CD4-positive, alpha-beta T cell treated with Interleukin-2 at 100 ng/mL for 4 hours (primary cell): ENCODE data around the gene GLI1.
"Not testable (repeated sequence)": the region's sequence is repeated elsewhere in the genome, so short reads cannot be mapped to it uniquely, and the experiment has no call there.

ENCODE experiments used
- DNase-seq: peaks from one replicate; pipeline ENCODE4 v3.0.0-alpha.2; 2020; ENCODE audit warnings: low spot score

The GLI1 gene

DNA sequence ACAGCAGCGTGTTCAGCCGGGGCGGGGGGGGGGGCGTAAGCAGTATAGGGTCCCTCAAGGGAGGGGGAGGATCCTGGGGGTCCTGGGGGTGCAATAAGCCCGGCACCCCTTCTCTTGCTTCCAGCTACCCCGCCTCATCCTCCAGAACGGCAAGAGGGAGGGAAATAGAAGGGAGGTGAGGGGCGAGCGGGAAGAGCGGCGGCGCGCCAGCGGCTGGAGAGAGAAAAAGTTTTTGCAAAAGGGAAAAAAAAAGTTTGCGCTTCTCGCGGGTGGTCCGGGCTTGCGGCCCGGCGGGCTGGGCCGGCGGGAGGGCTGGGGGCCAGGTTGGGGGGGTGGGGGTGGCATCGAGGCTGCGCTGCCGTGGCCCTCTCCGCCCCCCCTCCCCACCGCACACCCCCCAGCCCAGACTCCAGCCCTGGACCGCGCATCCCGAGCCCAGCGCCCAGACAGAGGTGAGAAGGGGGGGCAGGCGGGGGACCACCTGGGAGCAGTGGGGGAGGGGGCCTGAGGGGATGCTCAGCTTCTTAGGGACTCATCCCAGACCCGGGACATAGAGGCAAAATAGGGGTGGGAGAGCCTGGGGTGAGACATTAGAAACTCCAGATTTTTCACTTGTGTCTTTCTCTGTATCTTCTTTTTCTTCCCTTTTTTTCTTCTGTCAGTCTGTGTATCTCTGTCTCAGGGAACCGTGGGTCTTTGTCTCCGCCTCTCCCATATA, at the start of gene GLI1:
GLI1 (plus strand) TSS at position 36 of the 718 bp plus-strand sequence. CDS start 3,907 bp downstream, outside the sequence.
- DNase-seq = no peak

DNA sequence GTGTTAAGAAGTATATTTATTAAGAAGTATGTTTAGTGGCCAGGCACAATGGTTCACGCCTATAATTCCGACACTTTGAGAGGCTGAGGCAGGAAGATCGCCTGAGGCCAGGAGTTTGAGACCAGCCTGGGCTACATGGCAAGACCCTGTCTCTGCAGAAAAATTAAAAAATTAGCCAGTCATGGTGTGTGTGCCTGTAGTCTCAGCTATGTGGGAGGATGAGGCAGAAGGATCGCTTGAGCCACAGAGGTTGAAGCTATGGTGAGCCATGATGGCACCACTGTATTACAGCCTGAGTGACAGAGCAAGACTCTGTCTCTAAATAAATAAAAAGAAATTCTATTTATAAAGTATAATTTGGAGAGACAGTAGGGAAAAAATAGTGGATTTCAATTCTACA, 49.1 kb upstream of the GLI1 start:
- no peak for DNase-seq

DNA sequence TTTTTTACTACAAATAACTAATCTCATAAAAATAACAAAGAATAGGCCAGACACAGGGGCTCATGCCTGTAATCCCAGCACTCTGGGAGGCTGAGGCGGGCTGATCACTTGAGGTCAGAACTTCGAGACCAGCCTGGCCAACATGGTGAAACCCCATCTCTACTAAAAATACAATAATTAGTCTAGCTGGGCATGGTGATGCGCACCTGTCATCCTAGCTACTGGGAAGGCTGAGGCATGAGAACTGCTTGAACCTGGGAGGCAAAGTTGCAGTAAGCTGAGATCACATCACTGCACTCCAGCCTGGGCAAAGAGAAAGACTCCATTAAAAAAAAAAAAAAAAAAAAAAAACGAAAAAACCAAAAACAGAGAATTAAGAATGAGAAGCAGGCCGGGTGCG, 45.4 kb upstream of the GLI1 start:
- DNase-seq = not testable (repeated sequence)

DNA sequence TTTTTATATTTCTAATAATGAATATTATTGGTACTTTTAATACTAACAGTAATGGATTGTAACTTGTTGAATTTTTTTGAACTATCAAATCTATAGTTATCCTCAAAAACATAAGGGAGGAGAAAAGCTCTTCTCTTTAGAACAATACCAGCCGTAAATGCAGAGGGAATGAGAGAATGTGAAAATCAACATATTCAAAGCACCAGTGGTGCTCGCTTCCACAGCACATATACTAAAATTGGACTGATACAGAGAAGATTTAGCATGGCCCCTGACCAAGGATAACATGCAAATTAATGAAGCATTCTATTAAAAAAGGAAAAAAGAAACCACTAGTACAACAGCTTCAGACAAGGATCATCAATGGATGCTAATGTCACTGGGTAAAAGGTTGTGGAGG, 44.5 kb upstream of the GLI1 start:
- DNase-seq = no peak

DNA sequence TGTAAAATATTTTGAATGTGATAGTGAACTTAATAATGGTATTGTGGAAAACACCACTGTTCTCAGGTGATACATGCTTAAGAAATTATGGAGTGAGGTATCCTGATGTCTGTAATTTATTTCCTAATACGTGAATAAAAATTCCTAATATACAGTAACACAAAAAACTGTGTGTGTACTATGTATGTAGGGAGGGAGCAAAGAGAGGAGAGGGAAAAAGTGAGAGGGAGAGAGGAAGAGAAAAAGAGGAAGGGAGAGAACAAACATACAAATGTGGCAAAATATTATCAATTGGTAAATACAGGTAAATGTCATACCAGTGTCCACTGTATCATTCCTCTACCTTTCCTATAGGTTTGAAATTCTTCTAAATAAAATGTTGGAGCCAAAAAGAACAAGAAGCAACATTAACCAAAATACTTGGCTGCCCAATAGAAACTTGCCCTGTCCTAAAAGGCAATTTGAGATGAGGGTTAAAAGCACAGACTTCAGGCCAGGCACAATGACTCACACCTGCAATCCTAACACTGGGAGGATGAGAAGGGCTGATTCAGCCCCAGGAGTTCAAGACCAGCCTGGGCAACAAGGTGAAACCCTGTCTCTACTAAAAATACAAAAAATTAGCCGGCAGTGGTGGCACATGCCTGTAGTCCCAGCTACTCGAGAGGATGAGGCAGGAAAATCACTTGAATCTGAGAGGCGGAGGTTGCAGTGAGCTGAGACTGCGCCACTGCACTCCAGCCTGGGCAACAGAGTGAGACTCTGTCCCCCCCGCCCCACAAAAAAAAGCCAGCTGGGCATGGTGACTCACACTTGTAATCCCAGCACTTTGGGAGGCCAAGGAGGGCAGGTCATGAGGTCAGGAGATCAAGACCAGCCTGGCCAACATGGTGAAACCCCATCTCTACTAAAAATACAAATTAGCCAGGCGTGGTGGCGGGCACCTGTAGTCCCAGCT, 43.3 kb upstream of the GLI1 start:
- no peak for DNase-seq

DNA sequence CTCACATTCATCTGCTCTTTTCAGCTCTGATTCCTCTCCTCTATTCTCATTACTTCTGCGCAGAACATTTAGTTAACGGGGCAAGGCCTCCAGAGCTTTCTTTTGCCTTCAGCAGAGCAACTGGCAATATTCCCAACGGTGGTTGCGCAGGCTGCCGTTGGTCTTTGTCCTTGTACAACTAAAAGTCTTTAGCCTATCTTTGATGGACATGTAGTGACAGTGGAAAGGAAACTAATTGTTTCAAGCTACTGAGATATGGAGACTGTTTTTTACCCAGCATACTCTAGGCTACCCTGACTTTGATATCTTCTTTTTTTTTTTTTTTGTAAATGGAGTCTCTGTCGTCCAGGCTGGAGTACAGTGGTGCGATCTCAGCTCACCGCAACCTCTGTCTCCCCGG, 41.3 kb upstream of the GLI1 start:
- DNase-seq = no peak

DNA sequence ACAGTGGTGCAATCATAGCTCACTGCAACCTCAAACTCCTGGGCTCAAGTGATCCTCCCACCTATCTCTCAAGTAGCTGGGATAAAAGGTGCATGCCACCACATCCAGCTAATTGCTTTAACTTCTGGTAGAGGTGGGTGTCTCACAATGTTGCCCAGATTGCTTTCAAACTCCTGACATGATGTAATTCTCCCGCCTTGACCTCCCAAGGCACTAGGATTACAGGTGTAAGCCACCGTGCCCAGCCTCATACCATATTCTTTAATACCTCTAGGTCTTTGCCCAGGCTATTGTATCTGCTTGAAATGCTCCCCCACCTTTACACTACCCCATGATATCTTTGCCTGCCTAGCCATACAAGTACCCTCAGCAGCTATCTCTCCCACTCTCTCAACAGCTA, 40.1 kb upstream of the GLI1 start:
- DNase-seq = no peak

DNA sequence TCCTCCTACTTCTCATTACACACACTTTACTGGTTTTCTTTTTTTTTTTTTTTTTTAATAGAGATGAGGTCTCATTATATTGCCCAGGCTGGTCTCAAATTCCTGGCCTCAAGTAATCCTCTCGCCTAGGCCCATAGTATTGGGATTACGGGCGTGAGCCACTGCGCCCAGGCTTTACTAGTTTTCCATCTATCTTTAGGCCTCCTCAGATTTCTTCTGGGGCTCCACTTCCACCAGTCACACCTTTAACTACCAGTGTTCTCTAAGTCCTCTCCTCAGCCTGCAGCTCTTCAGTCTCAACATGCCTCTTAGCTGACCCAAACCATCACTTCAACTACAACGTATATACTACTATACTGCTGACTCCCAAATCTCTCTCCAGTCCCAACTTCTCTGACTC, 39.1 kb upstream of the GLI1 start:
- DNase-seq = no peak

DNA sequence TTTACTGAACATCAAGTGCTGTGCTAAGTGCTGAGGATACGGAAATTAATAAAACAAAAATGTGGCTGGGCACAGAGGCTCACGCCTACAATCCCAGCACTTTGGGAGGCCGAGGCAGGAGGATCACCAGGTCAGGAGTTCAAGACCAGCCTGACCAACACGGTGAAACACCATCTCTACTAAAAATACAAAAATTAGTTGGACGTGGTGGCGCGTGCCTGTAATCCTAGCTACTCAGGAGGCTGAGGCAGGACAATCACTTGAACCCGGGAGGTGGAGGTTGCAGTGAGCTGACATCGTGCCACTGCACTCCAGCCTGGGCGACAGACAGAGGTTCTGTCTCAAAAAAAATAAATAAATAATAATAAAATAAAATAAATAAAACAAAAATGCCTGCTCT, 32.6 kb upstream of the GLI1 start:
- DNase-seq = not testable (repeated sequence)

DNA sequence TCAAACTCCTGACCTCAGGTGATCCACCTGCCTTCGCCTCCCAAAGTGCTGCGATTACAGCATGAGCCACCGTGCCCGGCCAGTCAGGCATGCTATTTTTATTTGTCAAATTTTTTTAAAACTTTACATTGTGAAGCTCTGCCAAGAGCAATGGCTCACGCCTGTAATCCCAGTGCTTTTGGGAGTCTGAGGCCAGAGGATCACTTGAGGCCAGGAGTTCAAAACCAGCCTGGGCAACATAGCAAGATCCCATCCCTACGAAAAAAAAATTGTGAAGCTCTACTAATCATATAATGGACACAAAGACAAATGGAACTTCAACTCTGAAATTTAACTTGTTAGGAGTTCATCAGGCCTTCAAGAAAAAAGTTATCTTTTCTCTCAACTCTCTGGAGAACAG, 30.6 kb upstream of the GLI1 start:
- DNase-seq = no peak

DNA sequence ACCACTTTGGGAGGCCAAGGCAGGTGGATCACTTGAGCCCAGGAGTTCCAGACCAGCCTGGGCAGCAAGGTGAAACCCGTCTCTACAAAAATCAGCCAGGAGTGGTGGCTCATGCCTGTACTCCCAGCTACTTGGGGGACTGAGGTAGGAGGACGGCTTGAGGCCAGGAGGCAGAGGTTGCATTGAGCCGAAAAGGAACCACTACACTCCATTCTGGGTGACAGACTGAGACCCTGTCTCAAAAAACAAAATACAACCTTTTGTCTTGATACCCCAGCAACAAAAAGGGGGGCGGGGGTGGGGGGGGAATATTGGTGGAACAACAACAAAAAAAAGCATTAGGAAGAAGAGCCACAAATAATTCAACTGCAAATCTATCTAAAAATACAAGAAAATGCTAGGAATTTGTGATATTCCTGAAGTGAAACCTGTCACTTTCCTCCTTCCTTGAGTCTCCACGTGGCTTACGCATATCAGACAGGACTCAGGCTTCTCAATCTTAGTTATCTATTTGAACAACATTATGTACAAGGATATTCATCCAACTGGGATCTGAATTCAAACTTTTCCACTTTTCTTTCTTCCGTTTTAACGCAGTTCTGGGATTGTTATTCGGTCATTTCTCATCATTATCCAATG, 30.0 kb upstream of the GLI1 start:
- no peak for DNase-seq

DNA sequence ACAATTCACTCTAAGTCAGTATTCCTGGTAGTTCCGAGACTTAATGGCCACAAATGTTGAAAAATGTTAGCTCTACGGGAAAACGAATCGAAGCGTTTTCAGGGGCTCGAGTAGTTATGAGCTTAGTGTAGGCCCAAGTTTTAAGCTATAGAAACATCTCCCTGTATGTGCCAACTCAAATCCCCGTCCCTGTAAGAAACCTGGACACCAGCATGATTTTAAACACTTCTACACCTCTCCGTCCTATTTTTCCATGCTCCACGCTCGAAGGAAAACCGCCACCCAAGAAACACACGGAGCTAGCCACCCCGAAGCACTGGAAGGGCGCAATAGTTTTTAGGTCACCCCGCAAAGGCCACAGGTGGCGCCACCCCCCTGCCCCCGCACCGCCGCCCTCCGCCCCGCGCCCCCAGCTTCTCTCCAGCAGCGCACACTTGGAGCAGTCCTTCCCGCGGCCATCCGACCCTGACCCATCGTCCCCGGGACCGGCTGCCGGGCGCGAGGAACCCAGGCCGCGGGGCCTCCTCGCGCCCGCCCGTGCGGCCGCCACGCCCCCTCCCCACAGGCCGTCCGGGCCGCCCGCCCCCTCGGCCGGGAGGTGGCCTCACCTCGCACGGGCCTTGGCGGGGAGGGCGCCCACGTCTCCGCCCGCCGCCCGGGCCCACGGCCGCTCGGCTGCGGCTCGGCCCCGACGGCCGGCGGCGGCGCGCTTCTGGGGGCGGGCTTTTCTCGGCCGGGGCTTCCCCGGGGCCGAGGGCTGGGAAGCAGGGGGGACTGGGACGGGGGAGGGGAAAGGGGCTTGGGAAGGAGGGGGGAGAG, 29.3 kb upstream of the GLI1 start:
- DNase-seq = peak; percentile 31

DNA sequence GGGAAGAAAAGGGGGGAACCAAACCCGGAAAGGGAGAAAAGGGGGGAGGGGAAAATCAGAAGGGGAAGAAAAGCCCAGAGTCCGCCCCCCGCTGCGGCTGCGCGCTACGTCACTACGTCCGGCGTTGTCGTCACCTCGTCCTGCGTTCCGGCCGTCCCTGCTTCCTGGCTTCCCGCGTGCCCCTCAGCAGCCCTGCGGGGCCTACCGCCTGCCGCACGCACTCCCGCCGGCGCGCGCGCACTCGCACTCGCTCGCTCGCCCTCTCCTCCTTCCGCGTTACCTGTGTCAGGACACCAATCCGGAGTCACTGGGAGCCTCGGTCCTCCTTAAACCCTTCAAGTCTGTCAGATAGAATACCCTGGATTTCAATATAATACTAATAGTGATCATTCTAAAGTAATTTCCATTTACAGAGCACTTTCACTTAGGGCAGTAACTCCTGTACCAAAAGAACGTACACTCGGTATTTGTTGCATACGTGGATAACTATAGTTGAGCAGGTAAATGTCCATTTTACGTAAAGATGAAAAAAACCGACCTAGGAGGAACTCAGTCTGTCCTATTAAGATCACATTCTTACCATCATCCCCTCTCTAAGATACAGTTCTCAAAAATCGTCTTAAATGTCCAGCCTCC, 28.5 kb upstream of the GLI1 start, which contains the start of gene R3HDM2:
R3HDM2 (minus strand) TSS at position 113 of the 636 bp plus-strand sequence. CDS start 120,615 bp downstream, outside the sequence.
- peak; percentile 95 for DNase-seq

DNA sequence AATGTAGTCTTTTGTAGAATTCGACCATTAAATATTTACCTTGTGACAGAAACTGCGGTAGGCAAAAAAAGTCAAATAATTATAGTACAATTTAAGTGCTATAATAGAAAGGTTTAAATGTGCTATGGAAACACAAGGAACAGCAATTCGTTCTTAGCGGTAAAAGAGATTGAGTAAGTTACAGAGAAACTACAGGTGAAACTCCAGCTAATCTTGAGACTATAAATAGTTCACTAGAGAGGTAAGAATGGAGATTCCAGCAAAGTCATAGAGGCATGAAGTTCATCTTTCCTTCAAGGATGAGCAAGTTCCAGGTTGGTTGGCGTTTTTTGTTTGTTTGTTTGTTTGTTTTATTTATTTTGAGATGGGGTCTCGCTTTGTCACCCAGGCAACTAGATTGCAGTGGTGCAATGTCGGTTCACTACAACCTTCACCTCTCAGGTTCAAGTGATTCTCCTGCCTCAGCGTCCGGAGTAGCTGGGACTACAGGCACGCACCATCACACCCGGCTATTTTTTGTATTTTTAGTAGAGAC, 27.9 kb upstream of the GLI1 start:
- no peak for DNase-seq

DNA sequence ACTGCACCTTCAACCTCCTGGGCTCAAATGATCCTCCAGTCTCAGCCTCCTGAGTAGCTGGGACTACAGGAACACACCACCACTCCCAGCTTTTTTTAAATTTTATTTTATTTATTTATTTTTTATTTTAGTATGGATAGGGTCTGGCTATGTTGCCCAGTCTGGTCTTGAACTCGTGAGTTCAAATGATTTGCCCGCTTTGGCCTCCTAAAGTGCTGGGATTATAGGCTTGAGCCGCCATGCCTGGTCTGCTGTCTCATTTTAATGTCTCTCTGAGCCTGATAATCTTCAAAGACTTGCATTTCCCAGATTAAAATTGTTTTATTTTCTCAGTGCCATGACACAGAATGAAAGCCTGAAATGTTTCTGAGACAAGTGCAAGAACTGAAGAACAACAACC, 26.2 kb upstream of the GLI1 start:
- no peak for DNase-seq

DNA sequence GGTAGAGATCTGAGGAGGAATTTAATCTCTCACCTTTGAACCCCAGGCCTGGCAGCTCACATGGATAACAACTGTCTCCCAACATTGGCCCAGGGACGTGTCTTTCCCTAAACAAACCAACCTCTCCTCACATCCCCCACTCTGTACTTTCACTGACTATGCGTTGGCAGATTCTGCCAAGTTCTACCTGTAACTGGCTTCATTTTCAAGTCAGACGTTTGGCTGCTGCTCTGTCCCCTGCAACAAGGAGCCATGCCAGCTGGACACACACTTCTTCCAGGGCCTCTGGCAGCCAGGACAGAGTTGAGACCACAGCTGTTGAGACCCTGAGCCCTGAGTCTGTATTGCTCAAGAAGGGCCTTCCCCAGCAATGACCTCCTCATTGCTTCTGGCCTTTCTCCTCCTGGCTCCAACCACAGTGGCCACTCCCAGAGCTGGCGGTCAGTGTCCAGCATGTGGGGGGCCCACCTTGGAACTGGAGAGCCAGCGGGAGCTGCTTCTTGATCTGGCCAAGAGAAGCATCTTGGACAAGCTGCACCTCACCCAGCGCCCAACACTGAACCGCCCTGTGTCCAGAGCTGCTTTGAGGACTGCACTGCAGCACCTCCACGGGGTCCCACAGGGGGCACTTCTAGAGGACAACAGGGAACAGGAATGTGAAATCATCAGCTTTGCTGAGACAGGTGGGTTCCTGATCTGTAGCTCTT, 24.9 kb upstream of the GLI1 start, which contains the start of gene INHBC:
INHBC (plus strand) TSS at position 268 of the 707 bp plus-strand sequence; CDS start at position 371, 103 bp downstream.
- no peak for DNase-seq

DNA sequence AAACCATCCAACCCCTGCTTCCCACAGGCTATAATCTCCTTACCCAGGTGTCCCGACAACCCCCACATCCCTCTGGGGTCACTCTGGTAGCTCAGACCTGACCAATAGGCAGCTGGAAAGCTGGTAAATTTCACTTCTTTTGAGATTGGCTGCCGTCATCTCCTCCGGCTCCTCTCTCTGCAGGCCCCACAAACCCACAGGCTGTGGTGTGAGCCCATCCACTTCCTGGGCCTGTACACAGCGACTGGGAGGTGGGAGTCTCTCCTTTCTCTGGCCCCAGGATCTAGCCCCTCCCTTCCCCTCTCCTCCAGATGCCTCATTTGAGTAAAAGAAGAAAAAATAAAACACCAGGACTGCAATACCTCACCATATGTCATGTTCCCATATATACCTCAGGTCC, 24.3 kb upstream of the GLI1 start:
- no peak for DNase-seq

DNA sequence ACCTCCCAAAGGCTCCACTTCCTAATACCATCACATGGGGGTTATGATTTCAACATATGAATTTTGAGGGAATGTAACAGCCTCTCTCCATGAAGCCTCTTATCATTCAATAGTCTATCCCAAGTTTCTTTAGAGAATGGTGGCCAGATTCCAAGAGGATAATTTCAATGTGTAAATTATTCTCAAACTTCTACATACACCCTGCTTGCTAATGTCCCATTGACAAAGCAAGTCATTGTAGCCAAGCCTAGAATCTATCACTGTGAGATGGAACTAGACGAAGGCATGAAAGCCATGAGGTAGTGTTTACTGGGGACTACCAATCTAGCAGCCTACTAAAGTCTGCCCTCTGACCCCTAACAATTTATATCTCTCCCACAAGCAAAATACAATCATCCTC, 21.2 kb upstream of the GLI1 start:
- no peak for DNase-seq

DNA sequence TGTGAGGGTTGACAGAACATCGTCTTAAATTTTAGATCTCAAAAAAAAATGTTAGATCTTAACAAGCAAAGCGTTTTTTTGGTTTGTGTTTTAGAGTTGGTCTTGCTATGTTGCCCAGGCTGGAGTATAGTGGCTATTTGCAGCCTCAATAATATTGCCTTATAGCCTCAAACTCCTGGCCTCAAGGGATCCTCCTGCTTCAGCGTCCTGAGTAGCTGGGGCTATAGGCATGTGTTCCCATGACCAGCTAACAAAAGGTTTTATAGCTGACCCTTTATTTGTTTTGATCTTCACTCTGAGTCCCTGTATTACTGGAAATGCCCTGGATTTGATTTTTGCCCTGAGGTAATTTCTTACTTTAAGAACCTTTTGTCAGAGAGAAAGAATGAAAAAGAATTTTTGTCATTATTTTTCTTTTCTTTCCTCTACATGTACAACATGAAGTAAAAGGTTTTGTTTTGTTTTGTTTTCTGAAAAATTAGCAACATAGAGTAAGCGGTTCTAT, 19.8 kb upstream of the GLI1 start:
- DNase-seq = no peak

DNA sequence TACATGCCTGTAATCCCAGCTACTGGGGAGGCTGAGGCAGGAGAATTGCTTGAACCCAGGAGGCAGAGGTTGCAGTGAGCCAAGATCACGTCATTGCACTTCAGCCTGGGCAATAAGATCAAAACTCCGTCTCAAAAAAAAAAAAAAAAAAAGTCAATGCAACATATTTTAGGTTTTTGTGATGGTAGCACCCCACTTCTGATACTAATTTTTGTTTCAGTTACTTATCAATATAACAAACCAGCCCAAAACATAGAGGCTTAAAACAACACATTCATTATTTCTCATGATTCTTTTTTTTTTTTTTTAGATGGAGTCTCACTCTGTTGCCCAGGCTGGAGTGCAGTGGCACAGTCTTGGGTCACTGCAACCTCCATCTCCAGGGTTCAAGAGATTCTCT, 18.2 kb upstream of the GLI1 start:
- not testable (repeated sequence) for DNase-seq
